IgD-negative memory B cell (primary cell): Measurements from ENCODE around the gene BNIP1. TPM values are rescaled to one million over a fixed set of nuclear protein-coding genes. Genes with fewer than 3 reads are reported as not detected.

ENCODE experiments used
- H3K27ac Mint-ChIP-seq, 3 donors: one replicate each; pipeline ENCODE4 v1.8.0; 2020 to 2022; ENCODE audit warnings: mild to moderate bottlenecking in 3 of 3, mixed read lengths in 3 of 3, moderate library complexity in 1 of 3
- H3K27me3 Mint-ChIP-seq: one replicate; pipeline ENCODE4 v1.8.0; 2021; ENCODE audit warnings: mixed read lengths
- H3K36me3 Mint-ChIP-seq: one replicate; pipeline ENCODE4 v1.8.0; 2020; ENCODE audit warnings: mild to moderate bottlenecking, mixed read lengths
- H3K4me1 Mint-ChIP-seq, 3 donors: one replicate each; pipeline ENCODE4 v1.8.0; 2020 to 2022; ENCODE audit warnings: mixed read lengths in 3 of 3, mild to moderate bottlenecking in 1 of 3
- H3K4me3 Mint-ChIP-seq, 4 donors: one replicate each; pipeline ENCODE4 v1.8.0; 2020 to 2022; ENCODE audit warnings: mild to moderate bottlenecking in 4 of 4, mixed read lengths in 4 of 4, moderate library complexity in 3 of 4
- H3K9me3 Mint-ChIP-seq, 3 donors: one replicate each; pipeline ENCODE4 v1.8.0; 2020 to 2021; ENCODE audit warnings: mixed read lengths in 3 of 3, mild to moderate bottlenecking in 1 of 3
- polyA plus RNA-seq: library from polyadenylated mRNA; unstranded; fragments of 300-500 nt; fragmentation: Illumina TruSeq; gene quantifications from one replicate; pipeline ENCODE4 v1.2.3, GENCODE V29; 2021

The BNIP1 gene
- polyA plus RNA-seq, 1 donor from 2014 or later = 10.2 TPM

DNA sequence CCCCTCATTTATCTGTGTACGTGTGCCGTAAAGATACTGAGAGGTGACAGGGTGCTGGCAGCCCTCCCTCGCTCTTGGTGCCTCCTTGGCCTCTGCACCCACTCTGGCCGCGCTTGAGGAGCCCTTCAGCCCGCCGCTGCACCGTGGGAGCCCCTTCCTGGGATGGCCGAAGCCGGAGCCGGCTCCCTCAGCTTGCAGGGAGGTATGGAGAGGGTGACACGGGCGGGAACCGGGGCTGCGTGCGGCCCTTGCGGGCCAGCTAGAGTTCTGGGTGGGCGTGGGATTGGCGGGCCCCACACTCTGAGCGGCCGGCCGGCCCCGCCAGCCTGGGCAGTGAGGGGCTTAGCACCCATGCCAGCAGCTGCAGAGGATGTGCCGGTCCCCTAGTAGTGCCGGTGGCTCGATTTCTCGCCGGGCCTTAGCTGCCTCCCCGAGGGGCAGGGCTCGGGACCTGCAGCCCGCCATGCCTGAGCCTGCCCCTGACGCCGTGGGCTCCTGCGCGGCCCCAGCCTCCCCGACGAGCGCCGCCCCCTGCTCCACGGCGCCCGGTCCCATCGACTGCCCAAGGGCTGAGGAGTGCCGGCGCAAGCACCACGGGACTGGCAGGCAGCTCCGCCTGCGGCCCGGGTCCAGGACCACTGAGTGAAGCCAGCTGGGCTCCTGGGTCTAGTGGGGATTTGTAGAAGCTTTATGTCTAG, 69.1 kb downstream of the BNIP1 start:
- Mint-ChIP-seq H3K9me3 (peaks cover 5 to 9% (median 8%) of the 10 kb centered on the region in 3 donors), H3K36me3 (peaks cover 2% of the 10 kb centered on the region), H3K27me3 (peaks cover 11% of the 10 kb centered on the region), H3K4me3 (no peak overlapping the region), H3K27ac (no peak overlapping the region), H3K4me1 (no peaks in the 10 kb centered on the region)

Other genes with a start within 250 kb of the BNIP1 start
- gene RPL26L1, start 185.1 kb upstream of the BNIP1 start, polyA plus RNA-seq = 27.9 TPM
- gene ATP6V0E1, start 160.8 kb upstream of the BNIP1 start, polyA plus RNA-seq = 427 TPM
- gene CREBRF, start 88.2 kb upstream of the BNIP1 start, polyA plus RNA-seq = 53.6 TPM
- not detected for gene NKX2-5, start 90.7 kb downstream of the BNIP1 start, polyA plus RNA-seq
- not detected for gene STC2, start 183.9 kb downstream of the BNIP1 start, polyA plus RNA-seq